Aorta (tissue), 5 donors: ENCODE results near the gene PIP5K1B. TPM values are rescaled to one million over a fixed set of nuclear protein-coding genes. Genes with fewer than 3 reads are reported as not detected.
"Not testable (repeated sequence)": the region's sequence is repeated elsewhere in the genome, so short reads cannot be mapped to it uniquely, and the experiment has no call there.

ENCODE experiments used
- ATAC-seq: fragments of 200-7000 bp; cut with Tn5 transposase; one replicate; pipeline ENCODE4 v1.9.1; 2022; ENCODE audit warnings: moderate library complexity; ENCODE audit not compliant: low FRiP score
- DNase-seq, 2 donors: peaks; one replicate each; pipeline ENCODE4 v3.0.0-alpha.2; 2020
- H3K27ac ChIP-seq, 2 donors: one replicate each; pipeline ENCODE4 v1.5.1; 2013; ENCODE audit warnings: low read length in 2 of 2, mild to moderate bottlenecking in 2 of 2, moderate library complexity in 2 of 2, control low read depth in 1 of 2, inconsistent platforms in 1 of 2, low read depth in 1 of 2
- H3K27me3 ChIP-seq, 2 donors: one replicate each; pipeline ENCODE4 v1.6.1; 2013; ENCODE audit warnings: control low read depth in 1 of 2, low read length in 1 of 2, mild to moderate bottlenecking in 1 of 2, moderate library complexity in 1 of 2; ENCODE audit not compliant: insufficient read depth in 2 of 2, control insufficient read depth in 1 of 2
- H3K36me3 ChIP-seq, 2 donors: one replicate each; pipeline ENCODE4 v1.6.1; 2013; ENCODE audit warnings: control low read depth in 1 of 2, low read length in 1 of 2, mild to moderate bottlenecking in 1 of 2; ENCODE audit not compliant: insufficient read depth in 2 of 2, control insufficient read depth in 1 of 2
- H3K4me1 ChIP-seq, 2 donors: one replicate each; pipeline ENCODE4 v1.6.1; 2013; ENCODE audit warnings: low read length in 2 of 2, control low read depth in 1 of 2, mild to moderate bottlenecking in 1 of 2, moderate library complexity in 1 of 2; ENCODE audit not compliant: insufficient read depth in 2 of 2, control insufficient read depth in 1 of 2
- H3K4me3 ChIP-seq, 2 donors: one replicate each; pipeline ENCODE4 v1.5.1; 2013; ENCODE audit warnings: low read length in 2 of 2, control low read depth in 1 of 2, mild to moderate bottlenecking in 1 of 2
- H3K9me3 ChIP-seq: one replicate; pipeline ENCODE4 v1.6.1; 2013; ENCODE audit warnings: mild to moderate bottlenecking, low read length; ENCODE audit not compliant: control insufficient read depth
- WGBS, 2 donors: extraction: QIAGEN DNeasy Blood & Tissue Kit; methylation state at CpG; one replicate each; pipeline ENCODE4 v1.1.7; 2013; 5-methylcytosine and 5-hydroxymethylcytosine counted together
- intact Hi-C, 2 donors: fragments of 100-400 bp; cut with DNase I; formaldehyde crosslinking; loops; one replicate each; pipeline versions ENCODE4 v1.14.2 to v1.15.0; 2022
- polyA plus RNA-seq, 2 donors: library from polyadenylated mRNA; stranded (reverse); fragments of 200-250 nt; gene quantifications; one replicate each; pipeline ENCODE4 v1.2.3, GENCODE V29; 2013
- total RNA-seq, 2 donors: library from RNA; stranded (reverse); fragmentation: NEBNext Ultra II Directional; extraction: Animal tissue kit (Norgen Biotek cat#: 25700); gene quantifications; one replicate each; pipeline ENCODE4 v1.2.1, GENCODE V29; 2021
- donor health status: healthy with polysubstance abuse.
- donor health status: Bipolar disorder and iron deficiency.
- donor health status: DM: no; HTN: no; CAD: no.
- donor health status: DM: no; HTN: no; CAD: no.
- donor health status: DM: yes; HTN: yes; CAD: no.

PIP5K1B gene
- total and polyA plus RNA-seq, 4 donors: 0.82 to 14.5 (median 8.5) TPM

GRCh38 chr9:68685213-68685612 lies 19.8 kb upstream of the PIP5K1B start:
- Histone ChIP-seq H3K27me3 (no peaks in the 10 kb centered on the region), H3K36me3 (no peaks in the 10 kb centered on the region), H3K27ac (no peak overlapping the region), H3K4me1 (no peaks in the 10 kb centered on the region), H3K9me3 (no peaks in the 10 kb centered on the region), H3K4me3 (no peak overlapping the region)
- WGBS, 2 donors: 87 to 92% methylated on average over 3 of the region's 3 CpGs
- DNase-seq (no peak), ATAC-seq (no peak)
- intact Hi-C loops: no loop called here

- no peak for ATAC-seq
- no peaks in the 10 kb centered on the region for H3K27me3 ChIP-seq
- WGBS, 2 donors: 60 to 68% methylated on average over 3 of the region's 3 CpGs
Measured at GRCh38 chr9:68685770-68686169, 19.3 kb upstream of the PIP5K1B start.

GRCh38 chr9:68690088-68690487 lies 15.0 kb upstream of the PIP5K1B start:
- no peaks in the 10 kb centered on the region for H3K27me3 ChIP-seq
- no peaks in the 10 kb centered on the region for H3K36me3 ChIP-seq
- H3K4me1 ChIP-seq: peaks cover 0 to 4% of the 10 kb centered on the region in 2 donors
- no peaks in the 10 kb centered on the region for H3K9me3 ChIP-seq
- H3K27ac ChIP-seq: peak overlapping the region in 1 of 2 donors; percentile 27
- no peak overlapping the region for H3K4me3 ChIP-seq
- DNase-seq (peak; percentile 77 to 79), ATAC-seq (peak; percentile 91)
- WGBS, 2 donors: 1 to 5% methylated on average over 6 of the region's 6 CpGs
- intact Hi-C loops: no loop called here

More at GRCh38 chr9:68685770-68686169, 19.3 kb upstream of the PIP5K1B start:
- DNase-seq: no peak
- H3K36me3 ChIP-seq: no peaks in the 10 kb centered on the region
- no peaks in the 10 kb centered on the region for H3K9me3 ChIP-seq
- intact Hi-C loops: no loop called here
- H3K4me1 ChIP-seq: no peaks in the 10 kb centered on the region
- no peak overlapping the region for H3K4me3 ChIP-seq
- no peak overlapping the region for H3K27ac ChIP-seq

- no peak for DNase-seq
- H3K36me3 ChIP-seq: no peaks in the 10 kb centered on the region
- WGBS, 2 donors: 69% methylated on average over 8 of the region's 8 CpGs
- ATAC-seq: no peak
- intact Hi-C loops: no loop called here
- H3K27me3 ChIP-seq: no peaks in the 10 kb centered on the region
- H3K27ac ChIP-seq: no peak overlapping the region
- H3K4me1 ChIP-seq: peaks cover 0 to 4% of the 10 kb centered on the region in 2 donors
- H3K4me3 ChIP-seq: no peak overlapping the region
- H3K9me3 ChIP-seq: no peaks in the 10 kb centered on the region
Measured at GRCh38 chr9:68692519-68692918, 12.5 kb upstream of the PIP5K1B start.

- intact Hi-C loops: no loop called here
Measured at GRCh38 chr9:68694125-68694524, 10.9 kb upstream of the PIP5K1B start.

DNA sequence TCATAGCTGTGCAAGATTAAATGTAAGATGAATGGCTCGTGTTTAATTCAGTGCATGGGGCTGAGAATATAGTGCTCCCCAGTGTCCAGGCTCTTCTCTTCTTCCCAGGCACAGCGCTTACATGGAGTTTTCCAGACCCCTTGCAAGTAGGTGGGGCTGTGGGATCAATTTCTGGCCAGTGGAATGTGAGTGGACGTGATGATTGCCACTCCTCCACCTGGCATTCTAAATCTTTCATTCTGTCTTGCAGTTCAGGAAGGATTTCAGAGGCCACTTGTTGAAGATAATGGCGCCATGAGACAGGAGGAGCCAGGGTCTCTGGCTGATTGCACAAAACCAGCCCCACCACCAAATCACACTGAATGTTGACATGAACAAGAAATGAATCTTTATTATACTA lies 7.2 kb upstream of the PIP5K1B start:
- Histone ChIP-seq H3K4me3 (no peak overlapping the region), H3K27me3 (no peaks in the 10 kb centered on the region), H3K9me3 (no peaks in the 10 kb centered on the region), H3K4me1 (no peaks in the 10 kb centered on the region), H3K27ac (no peak overlapping the region), H3K36me3 (no peaks in the 10 kb centered on the region)
- no peak for DNase-seq
- 54 to 61% methylated on average over 4 of the region's 4 CpGs for WGBS, 2 donors
- no peak for ATAC-seq
- intact Hi-C loops: no loop called here

More at GRCh38 chr9:68694125-68694524, 10.9 kb upstream of the PIP5K1B start:
- ATAC-seq (no peak), DNase-seq (no peak)
- WGBS, 2 donors: 88 to 89% methylated on average over 4 of the region's 4 CpGs
- no peaks in the 10 kb centered on the region for H3K27me3 ChIP-seq
- H3K4me3 ChIP-seq: no peak overlapping the region
- H3K9me3 ChIP-seq: no peaks in the 10 kb centered on the region
- H3K27ac ChIP-seq: no peak overlapping the region
- H3K4me1 ChIP-seq: peaks cover 0 to 4% of the 10 kb centered on the region in 2 donors
- H3K36me3 ChIP-seq: no peaks in the 10 kb centered on the region

- no peaks in the 10 kb centered on the region for H3K36me3 ChIP-seq
- DNase-seq (no peak), ATAC-seq (no peak)
- no peak overlapping the region for H3K27ac ChIP-seq
- no peaks in the 10 kb centered on the region for H3K9me3 ChIP-seq
- intact Hi-C loops: no loop called here
- no peaks in the 10 kb centered on the region for H3K27me3 ChIP-seq
- no peaks in the 10 kb centered on the region for H3K4me1 ChIP-seq
- 88 to 90% methylated on average over 6 of the region's 6 CpGs for WGBS, 2 donors
- no peak overlapping the region for H3K4me3 ChIP-seq
Measured at GRCh38 chr9:68698943-68699509, 6.0 kb upstream of the PIP5K1B start.

- not testable (repeated sequence) for DNase-seq, H3K27ac ChIP-seq, H3K4me1 ChIP-seq, H3K36me3 ChIP-seq, H3K27me3 ChIP-seq, H3K4me3 ChIP-seq, ATAC-seq, H3K9me3 ChIP-seq
- intact Hi-C loops: loop anchor here (5.0 to 10.0 kb wide), 4 partner anchors 115 to 255 kb away; no protein-coding TSS in a partner anchor
- WGBS, 2 donors: 96 to 97% methylated on average over 2 of the region's 2 CpGs
Measured at GRCh38 chr9:68699625-68700024, 5.4 kb upstream of the PIP5K1B start.

- H3K27ac ChIP-seq: no peak overlapping the region
- intact Hi-C loops: loop anchor here (5.0 to 10.0 kb wide), 4 partner anchors 118 to 252 kb away; no protein-coding TSS in a partner anchor
Measured at GRCh38 chr9:68702493-68702892, 2.5 kb upstream of the PIP5K1B start.

More at GRCh38 chr9:68702493-68702892, 2.5 kb upstream of the PIP5K1B start:
- 76 to 79% methylated on average over 3 of the region's 3 CpGs for WGBS, 2 donors
- DNase-seq (no peak), ATAC-seq (no peak)
- H3K9me3 ChIP-seq: no peaks in the 10 kb centered on the region
- no peaks in the 10 kb centered on the region for H3K27me3 ChIP-seq
- no peak overlapping the region for H3K4me3 ChIP-seq
- H3K36me3 ChIP-seq: no peaks in the 10 kb centered on the region
- no peaks in the 10 kb centered on the region for H3K4me1 ChIP-seq
